ENCODE measurements around the gene SNAP23.

The SNAP23 gene

GRCh38 chr15:42493679-42494078 lies 1.8 kb upstream of the SNAP23 start:
- DNase-seq, result no peak
- Histone ChIP-seq H4K20me1 (ENCODE audit: insufficient read depth, low read length) (no peaks in the 10 kb centered on the region), H3K36me3 (replicated peaks; ENCODE audit: insufficient read depth, low read length) (no peaks in the 10 kb centered on the region), H3F3A (ENCODE audit: insufficient read depth, low read length) (no peaks in the 10 kb centered on the region), H3K9me3 (replicated peaks; ENCODE audit: insufficient read depth, low read length) (no peaks in the 10 kb centered on the region), H3K4me1 (ENCODE audit: low read length) (peaks cover 14% of the 10 kb centered on the region), H2AFZ (ENCODE audit: low read length) (0 out of 2 replicates have a peak overlapping the region, but pooled peaks have one; percentile 8), H3K9ac (ENCODE audit: low read length) (no peak overlapping the region), H3K79me2 (ENCODE audit: low read length) (peaks cover 34% of the 10 kb centered on the region), H3K4me2 (ENCODE audit: low read depth, low read length) (no peak overlapping the region), H3K4me3 (ENCODE audit: low read length) (no peak overlapping the region), H3K27ac (ENCODE audit: low read length) (no peak overlapping the region), H3K9me2 (replicated peaks; ENCODE audit: insufficient read depth, low read length) (no peaks in the 10 kb centered on the region), H3K27me3 (replicated peaks; ENCODE audit: insufficient read depth, low read length) (no peaks in the 10 kb centered on the region)
- TF ChIP-seq EZH2 (optimal IDR thresholded peaks at IDR 0.05; ENCODE audit: low read depth, low read length) (no peak), CTCF (IDR thresholded peaks at IDR 0.05; ENCODE audit: low read length) (no peak), EZH2phosphoT487 (IDR thresholded peaks at IDR 0.05; ENCODE audit: low read length) (no peak)

GRCh38 chr15:42494998-42495360 lies 455 bp upstream of the SNAP23 start:
- no peaks in the 10 kb centered on the region for H3F3A ChIP-seq (ENCODE audit: insufficient read depth, low read length)
- no peaks in the 10 kb centered on the region for H3K36me3 ChIP-seq (replicated peaks; ENCODE audit: insufficient read depth, low read length)
- TF ChIP-seq EZH2 (optimal IDR thresholded peaks at IDR 0.05; ENCODE audit: low read depth, low read length) (no peak), CTCF (IDR thresholded peaks at IDR 0.05; ENCODE audit: low read length) (no peak), EZH2phosphoT487 (IDR thresholded peaks at IDR 0.05; ENCODE audit: low read length) (no peak)
- no peak overlapping the region for H3K27ac ChIP-seq (ENCODE audit: low read length)
- peak overlapping the region; percentile 71 for H2AFZ ChIP-seq (ENCODE audit: low read length)
- H3K4me3 ChIP-seq (ENCODE audit: low read length), result peak overlapping the region; percentile 83
- DNase-seq, result peak; percentile 25
- no peaks in the 10 kb centered on the region for H4K20me1 ChIP-seq (ENCODE audit: insufficient read depth, low read length)
- peaks cover 27% of the 10 kb centered on the region for H3K79me2 ChIP-seq (ENCODE audit: low read length)
- peak overlapping the region; percentile 16; the same call in 1 of the 2 replicates for H3K9ac ChIP-seq (ENCODE audit: low read length)
- H3K9me3 ChIP-seq (replicated peaks; ENCODE audit: insufficient read depth, low read length), result no peaks in the 10 kb centered on the region
- H3K4me2 ChIP-seq (ENCODE audit: low read depth, low read length), result peak overlapping the region; percentile 91
- H3K4me1 ChIP-seq (ENCODE audit: low read length), result peaks cover 14% of the 10 kb centered on the region
- no peaks in the 10 kb centered on the region for H3K9me2 ChIP-seq (replicated peaks; ENCODE audit: insufficient read depth, low read length)
- no peaks in the 10 kb centered on the region for H3K27me3 ChIP-seq (replicated peaks; ENCODE audit: insufficient read depth, low read length)

- no peak for DNase-seq
- Histone ChIP-seq H3K9me3 (replicated peaks; ENCODE audit: insufficient read depth, low read length) (no peaks in the 10 kb centered on the region), H3K36me3 (replicated peaks; ENCODE audit: insufficient read depth, low read length) (no peaks in the 10 kb centered on the region), H3K4me3 (ENCODE audit: low read length) (no peak overlapping the region), H3K4me2 (ENCODE audit: low read depth, low read length) (no peak overlapping the region), H3K9me2 (replicated peaks; ENCODE audit: insufficient read depth, low read length) (no peaks in the 10 kb centered on the region), H3K4me1 (ENCODE audit: low read length) (peaks cover 17% of the 10 kb centered on the region), H3K27me3 (replicated peaks; ENCODE audit: insufficient read depth, low read length) (no peaks in the 10 kb centered on the region), H3K27ac (ENCODE audit: low read length) (no peak overlapping the region), H4K20me1 (ENCODE audit: insufficient read depth, low read length) (no peaks in the 10 kb centered on the region), H2AFZ (ENCODE audit: low read length) (no peak overlapping the region), H3K79me2 (ENCODE audit: low read length) (peaks cover 39% of the 10 kb centered on the region), H3F3A (ENCODE audit: insufficient read depth, low read length) (no peaks in the 10 kb centered on the region), H3K9ac (ENCODE audit: low read length) (no peak overlapping the region)
- TF ChIP-seq EZH2phosphoT487 (IDR thresholded peaks at IDR 0.05; ENCODE audit: low read length), result no peak
- TF ChIP-seq CTCF (IDR thresholded peaks at IDR 0.05; ENCODE audit: low read length), result no peak
- no peak for TF ChIP-seq EZH2 (optimal IDR thresholded peaks at IDR 0.05; ENCODE audit: low read depth, low read length)
Measured at GRCh38 chr15:42498212-42499068, 3.0 kb downstream of the SNAP23 start.
